Neuronal stem cell (in vitro differentiated cells): ENCODE data around the gene PSORS1C2.

Source experiments
- DNase-seq: peaks from one replicate; pipeline ENCODE4 v3.0.0-alpha.2; 2013; ENCODE audit warnings: low spot score
- H2AFZ ChIP-seq: one replicate; pipeline ENCODE4 v1.6.1; 2013; ENCODE audit warnings: mild to moderate bottlenecking, low read length, inconsistent platforms
- H2AK5ac ChIP-seq: 2 replicates; pipeline ENCODE4 v1.6.1; 2013; ENCODE audit warnings: low read depth, mild to moderate bottlenecking, inconsistent platforms, low read length, moderate library complexity, mixed read lengths
- H2BK120ac ChIP-seq: 2 replicates; pipeline ENCODE4 v1.6.1; 2013; ENCODE audit warnings: low read depth, mild to moderate bottlenecking, inconsistent platforms, low read length, moderate library complexity, mixed read lengths
- H2BK12ac ChIP-seq: one replicate; pipeline ENCODE4 v1.6.1; 2013; ENCODE audit warnings: low read length, inconsistent platforms
- H2BK15ac ChIP-seq: 2 replicates; pipeline ENCODE4 v1.6.1; 2013; ENCODE audit warnings: mild to moderate bottlenecking, low read length, inconsistent platforms, mixed read lengths
- H2BK5ac ChIP-seq: one replicate; pipeline ENCODE4 v1.6.1; 2013; ENCODE audit warnings: inconsistent platforms, mild to moderate bottlenecking, low read length, moderate library complexity
- H3K14ac ChIP-seq: one replicate; pipeline ENCODE4 v1.6.1; 2013; ENCODE audit warnings: low read length, inconsistent platforms
- H3K18ac ChIP-seq: 2 replicates; pipeline ENCODE4 v1.6.1; 2013; ENCODE audit warnings: low read length, inconsistent platforms
- H3K23ac ChIP-seq: 2 replicates; pipeline ENCODE4 v1.6.1; 2013; ENCODE audit warnings: low read depth, mild to moderate bottlenecking, mixed read lengths, low read length, inconsistent platforms; ENCODE audit not compliant: poor library complexity
- H3K27ac ChIP-seq: replicated peaks from 3 replicates; pipeline ENCODE4 v1.5.1; 2013; ENCODE audit warnings: low read length, inconsistent platforms
- H3K27me3 ChIP-seq, 3 experiments: 2 replicates each; pipeline ENCODE4 v1.6.1; 2013; ENCODE audit warnings: low read length in 3 of 3, mild to moderate bottlenecking in 2 of 3, inconsistent platforms in 1 of 3, low read depth in 1 of 3, mixed read lengths in 1 of 3, moderate library complexity in 1 of 3; ENCODE audit not compliant: control insufficient read depth in 3 of 3, insufficient read depth in 3 of 3
- H3K36me3 ChIP-seq, 2 donors: replicated peaks in 1 of 2; 2 replicates each; pipeline ENCODE4 v1.6.1; 2013; ENCODE audit warnings: low read length in 2 of 2; ENCODE audit not compliant: control insufficient read depth in 2 of 2, insufficient read depth in 2 of 2
- H3K4ac ChIP-seq: 2 replicates; pipeline ENCODE4 v1.6.1; 2013; ENCODE audit warnings: inconsistent platforms, mild to moderate bottlenecking, low read length, moderate library complexity
- H3K4me1 ChIP-seq, 2 donors: 1 replicate in 1 of 2; 2 replicates in 1 of 2; pipeline ENCODE4 v1.6.1; 2013; ENCODE audit warnings: low read length in 2 of 2, low read depth in 1 of 2; ENCODE audit not compliant: control insufficient read depth in 2 of 2, insufficient read depth in 1 of 2
- H3K4me2 ChIP-seq: one replicate; pipeline ENCODE4 v1.6.1; 2013; ENCODE audit warnings: mild to moderate bottlenecking, low read length, inconsistent platforms; ENCODE audit not compliant: insufficient read depth, poor library complexity, severe bottlenecking
- H3K4me3 ChIP-seq, 2 donors: 2 replicates each; pipeline ENCODE4 v1.5.1; 2013; ENCODE audit warnings: low read length in 2 of 2, mild to moderate bottlenecking in 2 of 2, inconsistent platforms in 1 of 2, moderate library complexity in 1 of 2
- H3K79me1 ChIP-seq: one replicate; pipeline ENCODE4 v1.6.1; 2013; ENCODE audit warnings: low read depth, mild to moderate bottlenecking, inconsistent platforms, low read length, moderate library complexity
- H3K9ac ChIP-seq: one replicate; pipeline ENCODE4 v1.6.1; 2013; ENCODE audit warnings: mild to moderate bottlenecking, low read depth, low read length, inconsistent platforms; ENCODE audit not compliant: poor library complexity
- H3K9me3 ChIP-seq, 2 donors: replicated peaks in 1 of 2; 2 replicates each; pipeline versions ENCODE3 to v1.6.1; 2013; ENCODE audit warnings: low read length in 2 of 2, mild to moderate bottlenecking in 2 of 2, inconsistent platforms in 1 of 2, low read depth in 1 of 2, mixed read lengths in 1 of 2, moderate library complexity in 1 of 2; ENCODE audit not compliant: control insufficient read depth in 2 of 2, insufficient read depth in 1 of 2
- H4K8ac ChIP-seq: one replicate; pipeline ENCODE4 v1.6.1; 2013; ENCODE audit warnings: low read depth, mild to moderate bottlenecking, inconsistent platforms, low read length, moderate library complexity
- H4K91ac ChIP-seq: one replicate; pipeline ENCODE4 v1.6.1; 2013; ENCODE audit warnings: low read length, low read depth, mild to moderate bottlenecking, inconsistent platforms; ENCODE audit not compliant: poor library complexity
- WGBS, 2 donors: extraction: QIAGEN DNeasy Blood & Tissue Kit; methylation state at CpG; one replicate each; pipeline ENCODE4 v1.1.7; 2013; ENCODE audit warnings: missing lambda C conversion rate in 2 of 2, mixed read lengths in 1 of 2; ENCODE audit not compliant: insufficient read length in 2 of 2, insufficient replicate concordance in 1 of 2; ENCODE audit errors: extremely low coverage in 2 of 2; 5-methylcytosine and 5-hydroxymethylcytosine counted together

PSORS1C2 gene

GRCh38 chr6:31113861-31114540 lies 24.9 kb downstream of the PSORS1C2 start:
- Histone ChIP-seq H2AK5ac (no peak overlapping the region), H2BK120ac (no peak overlapping the region), H2BK12ac (no peak overlapping the region), H3K23ac (no peak overlapping the region), H4K8ac (no peak overlapping the region), H3K18ac (no peak overlapping the region), H3K9me3 (peaks cover 0 to 2% of the 10 kb centered on the region in 2 donors), H3K27ac (no peak overlapping the region), H2BK15ac (no peak overlapping the region), H3K14ac (no peak overlapping the region), H3K79me1 (no peaks in the 10 kb centered on the region), H2BK5ac (no peak overlapping the region), H3K4me1 (peaks cover 0 to 15% of the 10 kb centered on the region in 2 donors), H3K9ac (no peak overlapping the region), H3K36me3 (no peaks in the 10 kb centered on the region), H2AFZ (peak overlapping the region; percentile 18), H3K4me3 (no peak overlapping the region), H4K91ac (no peak overlapping the region), H3K4ac (no peak overlapping the region), H3K4me2 (no peak overlapping the region), H3K27me3 (peaks cover 0 to 57% (median 0%) of the 10 kb centered on the region in 3 experiments)
- DNase-seq = no peak
- WGBS, 2 donors = no CpG with 5 or more reads among the region's 7 CpGs

- H2BK5ac ChIP-seq = no peak within 1 kb of the TSS
- no peak within 1 kb of the TSS for H3K14ac ChIP-seq
- H2BK120ac ChIP-seq = no peak within 1 kb of the TSS
- peaks cover 0 to 15% of the 10 kb centered on the region in 2 donors for H3K4me1 ChIP-seq
- peak within 1 kb of the TSS; percentile 95 for H2BK12ac ChIP-seq
- H2AFZ ChIP-seq = no peak within 1 kb of the TSS
- no peak within 1 kb of the TSS for H3K27ac ChIP-seq
- peaks cover 0 to 58% (median 0%) of the 10 kb centered on the region in 3 experiments for H3K27me3 ChIP-seq
- H3K79me1 ChIP-seq = no peaks in the 10 kb centered on the region
- H3K9me3 ChIP-seq = peaks cover 0 to 2% of the 10 kb centered on the region in 2 donors
- H3K18ac ChIP-seq = peak within 1 kb of the TSS; percentile 41
- H3K23ac ChIP-seq = no peak within 1 kb of the TSS
- no peak within 1 kb of the TSS for H3K4me2 ChIP-seq
- no peak within 1 kb of the TSS for H3K4me3 ChIP-seq
- peak within 1 kb of the TSS; percentile 59 for H2BK15ac ChIP-seq
- no peak for DNase-seq
- no CpG with 5 or more reads among the region's 5 CpGs for WGBS, 2 donors
- H2AK5ac ChIP-seq = peak within 1 kb of the TSS; percentile 58
- H4K91ac ChIP-seq = no peak within 1 kb of the TSS
- no peak within 1 kb of the TSS for H3K4ac ChIP-seq
- H3K9ac ChIP-seq = no peak within 1 kb of the TSS
- no peaks in the 10 kb centered on the region for H3K36me3 ChIP-seq
- no peak within 1 kb of the TSS for H4K8ac ChIP-seq
Measured at GRCh38 chr6:31112478-31112877, 26.4 kb downstream of the PSORS1C2 start, which contains the start of gene C6orf15. TSS of gene C6orf15 (minus strand) at chr6:31112575. CDS start at chr6:31112555, 20 bp downstream.

- Histone ChIP-seq H3K27ac (no peak overlapping the region), H4K8ac (no peak overlapping the region), H3K9me3 (peaks cover 0 to 2% of the 10 kb centered on the region in 2 donors), H3K27me3 (peaks cover 0 to 62% (median 0%) of the 10 kb centered on the region in 3 experiments), H2BK120ac (no peak overlapping the region), H2BK15ac (peak overlapping the region; percentile 59), H3K36me3 (no peaks in the 10 kb centered on the region), H2AK5ac (peak overlapping the region; percentile 58), H2AFZ (no peak overlapping the region), H2BK5ac (no peak overlapping the region), H3K23ac (no peak overlapping the region), H3K18ac (peak overlapping the region; percentile 41), H3K4me2 (no peak overlapping the region), H3K4ac (no peak overlapping the region), H2BK12ac (peak overlapping the region; percentile 95), H4K91ac (no peak overlapping the region), H3K4me1 (peaks cover 0 to 15% of the 10 kb centered on the region in 2 donors), H3K4me3 (no peak overlapping the region), H3K14ac (no peak overlapping the region), H3K79me1 (no peaks in the 10 kb centered on the region), H3K9ac (no peak overlapping the region)
- DNase-seq = no peak
- no CpG with 5 or more reads among the region's 13 CpGs for WGBS, 2 donors
Measured at GRCh38 chr6:31111712-31112111, 27.2 kb downstream of the PSORS1C2 start.

GRCh38 chr6:31110825-31111582 lies 27.9 kb downstream of the PSORS1C2 start:
- H3K4me3 ChIP-seq = no peak overlapping the region
- H3K27me3 ChIP-seq = peaks cover 0 to 56% (median 0%) of the 10 kb centered on the region in 3 experiments
- no peak overlapping the region for H3K4me2 ChIP-seq
- no peak overlapping the region for H2BK12ac ChIP-seq
- no peak overlapping the region for H3K9ac ChIP-seq
- no peak overlapping the region for H2BK5ac ChIP-seq
- H4K8ac ChIP-seq = no peak overlapping the region
- peak overlapping the region; percentile 68 for H3K18ac ChIP-seq
- H3K79me1 ChIP-seq = no peaks in the 10 kb centered on the region
- H3K4ac ChIP-seq = no peak overlapping the region
- DNase-seq = no peak
- H2AFZ ChIP-seq = no peak overlapping the region
- no peak overlapping the region for H3K23ac ChIP-seq
- no peak overlapping the region for H2AK5ac ChIP-seq
- peaks cover 0 to 2% of the 10 kb centered on the region in 2 donors for H3K9me3 ChIP-seq
- no peak overlapping the region for H2BK120ac ChIP-seq
- H3K36me3 ChIP-seq = no peaks in the 10 kb centered on the region
- no peak overlapping the region for H4K91ac ChIP-seq
- peaks cover 0 to 15% of the 10 kb centered on the region in 2 donors for H3K4me1 ChIP-seq
- no peak overlapping the region for H3K14ac ChIP-seq
- no peak overlapping the region for H2BK15ac ChIP-seq
- H3K27ac ChIP-seq = no peak overlapping the region
- WGBS, 2 donors = no CpG with 5 or more reads among the region's 11 CpGs
